SJSA1 (cell line): Measurements from ENCODE around the gene CPNE8. TPM values are rescaled to one million over a fixed set of nuclear protein-coding genes. Genes with fewer than 3 reads are reported as not detected.
A peak's percentile ranks its signal among the peaks of the same experiment; 100 is the strongest.

ENCODE experiments used
- DNase-seq, 2 experiments: peaks; one replicate each; pipeline ENCODE4 v3.0.0-alpha.2; 2015 to 2020; ENCODE audit warnings: low spot score in 2 of 2, low read depth in 1 of 2
- H3K27ac ChIP-seq: fragments of 250-450 bp; sonication (Bioruptor Pico); 2 replicates; pipeline ENCODE4 v1.5.1; 2020; ENCODE audit warnings: mild to moderate bottlenecking, moderate library complexity
- H3K27me3 ChIP-seq: fragments of 250-450 bp; sonication (Bioruptor Pico); replicated peaks from 2 replicates; pipeline ENCODE4 v1.5.1; 2020; ENCODE audit warnings: mild to moderate bottlenecking, moderate library complexity
- H3K36me3 ChIP-seq: fragments of 250-450 bp; sonication (Bioruptor Pico); 2 replicates; pipeline ENCODE4 v1.5.1; 2020; ENCODE audit warnings: mild to moderate bottlenecking
- H3K4me1 ChIP-seq: fragments of 250-450 bp; sonication (Bioruptor Pico); replicated peaks from 2 replicates; pipeline ENCODE4 v1.6.1; 2021; ENCODE audit warnings: mild to moderate bottlenecking
- H3K4me3 ChIP-seq: fragments of 250-450 bp; sonication (Bioruptor Pico); 2 replicates; pipeline ENCODE4 v1.5.1; 2020; ENCODE audit warnings: mild to moderate bottlenecking
- H3K9me3 ChIP-seq: fragments of 250-450 bp; sonication (Bioruptor Pico); replicated peaks from 2 replicates; pipeline ENCODE4 v1.5.1; 2020; ENCODE audit warnings: mild to moderate bottlenecking
- total RNA-seq: library from RNA; depleted of rRNA; stranded (reverse); fragments of >200 nt; shearing (Covaris generic); gene quantifications from 2 replicates; pipeline ENCODE4 v1.2.3, GENCODE V29; 2014; rRNA removed

CPNE8 gene
- 0.72 TPM in 1 of 2 replicates, not detected in the other for total RNA-seq

- peaks cover 10% of the 10 kb centered on the region; the same call in 1 of the 2 replicates for H3K27me3 ChIP-seq
- H3K27ac ChIP-seq = no peak within 1 kb of the TSS
- no peak within 1 kb of the TSS for H3K4me3 ChIP-seq
- H3K4me1 ChIP-seq = 0 out of 2 replicates have a peak, but pooled peaks cover 3% of the 10 kb centered on the region
- H3K9me3 ChIP-seq = no peaks in the 10 kb centered on the region
- no peak for DNase-seq
- H3K36me3 ChIP-seq = no peaks in the 10 kb centered on the region
These were observed at the start of gene CPNE8 for GRCh38 chr12:38905480-38906351. CPNE8 (minus strand) TSS chr12:38905591; CDS start chr12:38905534, 57 bp downstream.

- no peaks in the 10 kb centered on the region for H3K9me3 ChIP-seq
- H3K27ac ChIP-seq = no peak overlapping the region
- H3K36me3 ChIP-seq = no peaks in the 10 kb centered on the region
- H3K4me1 ChIP-seq = no peaks in the 10 kb centered on the region
- no peak for DNase-seq
- no peaks in the 10 kb centered on the region for H3K27me3 ChIP-seq
- no peak overlapping the region for H3K4me3 ChIP-seq
These were observed 49.0 kb upstream of the CPNE8 start for GRCh38 chr12:38954238-38954873.

DNA sequence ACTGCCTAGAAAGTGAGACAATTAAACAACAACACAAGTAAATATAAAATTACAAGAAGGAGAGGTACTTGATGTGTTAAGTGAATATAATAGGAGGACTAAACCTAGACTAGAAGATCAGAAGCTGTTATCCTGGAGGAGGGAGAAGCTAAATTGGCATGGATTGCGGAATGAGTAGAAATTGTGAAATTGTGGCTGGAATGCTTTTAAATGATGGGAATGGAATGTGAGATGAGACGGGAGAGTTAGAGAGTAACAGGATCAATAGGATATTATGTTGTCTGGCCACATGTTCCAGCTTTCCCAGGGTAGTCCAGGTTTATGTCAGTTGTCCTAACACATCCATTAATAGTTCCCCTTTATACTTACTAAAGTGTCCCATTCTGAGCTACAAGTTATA, 44.0 kb upstream of the CPNE8 start:
- no peaks in the 10 kb centered on the region for H3K27me3 ChIP-seq
- no peaks in the 10 kb centered on the region for H3K36me3 ChIP-seq
- no peaks in the 10 kb centered on the region for H3K9me3 ChIP-seq
- no peaks in the 10 kb centered on the region for H3K4me1 ChIP-seq
- no peak overlapping the region for H3K4me3 ChIP-seq
- DNase-seq = no peak
- no peak overlapping the region for H3K27ac ChIP-seq

- no peak overlapping the region for H3K27ac ChIP-seq
- no peaks in the 10 kb centered on the region for H3K4me1 ChIP-seq
- no peak for DNase-seq
- H3K9me3 ChIP-seq = no peaks in the 10 kb centered on the region
- H3K4me3 ChIP-seq = no peak overlapping the region
- H3K36me3 ChIP-seq = no peaks in the 10 kb centered on the region
- H3K27me3 ChIP-seq = no peaks in the 10 kb centered on the region
These were observed 29.3 kb upstream of the CPNE8 start for GRCh38 chr12:38934686-38935085.

DNA sequence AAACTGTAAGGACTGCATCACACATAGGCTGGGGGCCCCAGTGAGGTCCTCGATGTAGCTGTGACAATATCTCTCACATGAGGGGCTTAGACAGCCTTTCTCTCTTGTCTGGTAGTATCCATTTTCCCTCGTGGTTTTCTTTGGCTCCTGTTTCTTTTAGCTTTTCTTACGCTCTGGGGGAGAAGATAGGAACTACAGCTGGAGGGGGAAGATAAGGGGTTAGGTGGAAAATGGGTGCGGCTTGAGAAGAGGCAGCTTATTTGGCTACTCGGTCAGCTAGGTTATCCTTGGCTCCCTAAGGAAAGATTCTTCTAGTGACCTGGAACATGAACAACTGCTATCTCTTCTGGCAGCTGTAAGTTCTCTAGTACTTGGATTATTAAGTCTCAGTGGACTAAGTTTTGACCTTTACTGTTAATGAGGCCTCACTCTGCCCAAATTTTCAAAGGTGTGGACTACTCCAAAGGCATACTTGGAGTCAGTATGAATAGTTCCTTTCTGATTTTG, 28.7 kb upstream of the CPNE8 start:
- H3K4me3 ChIP-seq = no peak overlapping the region
- no peaks in the 10 kb centered on the region for H3K4me1 ChIP-seq
- H3K27me3 ChIP-seq = no peaks in the 10 kb centered on the region
- no peaks in the 10 kb centered on the region for H3K36me3 ChIP-seq
- DNase-seq = no peak
- no peaks in the 10 kb centered on the region for H3K9me3 ChIP-seq
- H3K27ac ChIP-seq = no peak overlapping the region

GRCh38 chr12:38932320-38932719, 26.9 kb upstream of the CPNE8 start:
- Histone ChIP-seq H3K4me3 (no peak overlapping the region), H3K9me3 (no peaks in the 10 kb centered on the region), H3K27ac (no peak overlapping the region), H3K36me3 (no peaks in the 10 kb centered on the region), H3K27me3 (no peaks in the 10 kb centered on the region), H3K4me1 (no peaks in the 10 kb centered on the region)
- DNase-seq = no peak

DNA sequence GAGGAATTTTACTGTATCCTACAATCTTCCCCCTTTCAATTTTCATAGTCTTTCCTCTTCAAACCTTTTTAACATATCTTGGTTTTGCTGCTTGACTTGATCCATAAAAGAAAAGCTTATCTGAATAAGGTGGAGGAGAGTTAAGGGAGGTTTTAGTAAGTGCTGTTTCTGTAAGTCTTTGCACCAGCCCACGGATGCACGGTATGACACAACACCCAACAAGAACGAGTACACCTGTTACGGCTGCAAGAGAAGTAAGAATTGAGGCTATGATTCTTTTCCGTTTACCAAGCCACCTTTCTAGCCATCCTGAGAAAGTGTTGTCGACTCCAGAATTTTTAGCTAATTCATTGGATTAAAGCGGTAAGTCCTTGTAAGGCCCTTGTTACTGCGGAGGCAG, 26.1 kb upstream of the CPNE8 start:
- Histone ChIP-seq H3K9me3 (no peaks in the 10 kb centered on the region), H3K27ac (no peak overlapping the region), H3K4me3 (no peak overlapping the region), H3K27me3 (no peaks in the 10 kb centered on the region), H3K4me1 (no peaks in the 10 kb centered on the region), H3K36me3 (no peaks in the 10 kb centered on the region)
- no peak for DNase-seq

- no peak for DNase-seq
- Histone ChIP-seq H3K4me3 (no peak overlapping the region), H3K27me3 (no peaks in the 10 kb centered on the region), H3K9me3 (no peaks in the 10 kb centered on the region), H3K4me1 (no peaks in the 10 kb centered on the region), H3K27ac (no peak overlapping the region), H3K36me3 (no peaks in the 10 kb centered on the region)
These were observed 25.6 kb upstream of the CPNE8 start for GRCh38 chr12:38930990-38931389.

- no peaks in the 10 kb centered on the region for H3K4me1 ChIP-seq
- H3K4me3 ChIP-seq = no peak overlapping the region
- H3K36me3 ChIP-seq = no peaks in the 10 kb centered on the region
- H3K27me3 ChIP-seq = no peaks in the 10 kb centered on the region
- no peak for DNase-seq
- no peaks in the 10 kb centered on the region for H3K9me3 ChIP-seq
- H3K27ac ChIP-seq = no peak overlapping the region
These were observed 21.1 kb upstream of the CPNE8 start for GRCh38 chr12:38926501-38926900.

DNA sequence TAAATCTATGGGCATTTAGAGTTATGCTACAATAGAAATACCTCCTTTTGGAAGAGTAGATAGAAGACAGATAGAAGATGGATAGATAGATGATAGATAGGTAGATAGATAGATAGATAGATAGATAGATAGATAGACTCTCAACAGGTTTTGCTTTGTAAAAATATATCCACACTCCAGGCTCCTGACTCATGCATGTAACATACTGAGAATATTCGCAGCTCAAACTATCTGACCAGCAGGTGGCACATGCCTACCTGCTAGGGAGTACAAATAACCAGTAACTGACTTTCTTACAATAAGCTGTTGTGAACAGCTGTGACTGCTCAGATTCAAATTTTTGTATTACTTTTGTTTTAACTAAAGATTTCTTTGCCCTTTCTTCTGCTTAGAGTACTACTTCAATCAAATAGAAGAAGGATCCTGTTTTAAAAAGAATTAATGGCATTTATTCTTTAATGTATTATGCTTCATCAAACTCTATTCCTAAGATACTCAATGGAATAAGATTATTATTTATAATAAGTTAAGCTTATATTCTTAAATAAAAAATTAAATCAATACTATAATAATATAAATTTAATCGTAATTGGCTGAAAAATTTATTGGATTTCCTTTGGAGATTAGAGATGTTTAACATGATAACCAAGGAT, 15.8 kb upstream of the CPNE8 start:
- DNase-seq = peak in 1 of 2 experiments; percentile 10

DNA sequence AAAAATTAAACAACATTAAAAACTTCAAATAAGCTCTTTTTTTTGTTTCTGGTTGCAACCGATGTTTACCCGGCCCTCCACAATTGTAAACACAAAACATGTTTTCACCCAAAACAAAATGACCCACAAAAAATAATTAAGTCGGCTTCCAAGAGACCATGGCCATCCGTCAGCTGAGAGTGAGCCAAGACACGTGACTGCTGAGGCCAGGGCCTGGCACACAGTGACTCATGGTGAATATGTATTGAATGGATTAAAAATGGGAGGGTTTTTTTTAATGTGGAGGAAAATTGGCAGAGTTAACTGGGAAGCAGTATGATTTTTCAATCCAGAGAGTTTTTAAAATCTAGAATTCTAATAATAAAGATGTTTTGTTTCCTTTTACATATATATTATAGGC, 13.8 kb upstream of the CPNE8 start:
- no peak overlapping the region for H3K27ac ChIP-seq
- H3K36me3 ChIP-seq = no peaks in the 10 kb centered on the region
- H3K27me3 ChIP-seq = no peaks in the 10 kb centered on the region
- H3K9me3 ChIP-seq = no peaks in the 10 kb centered on the region
- no peaks in the 10 kb centered on the region for H3K4me1 ChIP-seq
- no peak overlapping the region for H3K4me3 ChIP-seq
- no peak for DNase-seq

More for the DNA sequence above, 15.8 kb upstream of the CPNE8 start:
- Histone ChIP-seq H3K4me3 (no peak overlapping the region), H3K27ac (no peak overlapping the region), H3K4me1 (no peaks in the 10 kb centered on the region), H3K9me3 (no peaks in the 10 kb centered on the region), H3K27me3 (no peaks in the 10 kb centered on the region), H3K36me3 (no peaks in the 10 kb centered on the region)

- Histone ChIP-seq H3K36me3 (no peaks in the 10 kb centered on the region), H3K4me3 (no peak overlapping the region), H3K27ac (no peak overlapping the region), H3K9me3 (no peaks in the 10 kb centered on the region), H3K27me3 (no peaks in the 10 kb centered on the region), H3K4me1 (no peaks in the 10 kb centered on the region)
- DNase-seq = no peak
These were observed 10.2 kb upstream of the CPNE8 start for GRCh38 chr12:38915429-38916182.

- H3K4me1 ChIP-seq = no peaks in the 10 kb centered on the region
- no peak for DNase-seq
These were observed 6.7 kb upstream of the CPNE8 start for GRCh38 chr12:38912116-38912515.

More at GRCh38 chr12:38912116-38912515, 6.7 kb upstream of the CPNE8 start:
- H3K27ac ChIP-seq = no peak overlapping the region
- no peak overlapping the region for H3K4me3 ChIP-seq
- no peaks in the 10 kb centered on the region for H3K27me3 ChIP-seq
- no peaks in the 10 kb centered on the region for H3K36me3 ChIP-seq
- H3K9me3 ChIP-seq = no peaks in the 10 kb centered on the region
